ENCODE measurements around the gene CMTM6.

The CMTM6 gene

DNA sequence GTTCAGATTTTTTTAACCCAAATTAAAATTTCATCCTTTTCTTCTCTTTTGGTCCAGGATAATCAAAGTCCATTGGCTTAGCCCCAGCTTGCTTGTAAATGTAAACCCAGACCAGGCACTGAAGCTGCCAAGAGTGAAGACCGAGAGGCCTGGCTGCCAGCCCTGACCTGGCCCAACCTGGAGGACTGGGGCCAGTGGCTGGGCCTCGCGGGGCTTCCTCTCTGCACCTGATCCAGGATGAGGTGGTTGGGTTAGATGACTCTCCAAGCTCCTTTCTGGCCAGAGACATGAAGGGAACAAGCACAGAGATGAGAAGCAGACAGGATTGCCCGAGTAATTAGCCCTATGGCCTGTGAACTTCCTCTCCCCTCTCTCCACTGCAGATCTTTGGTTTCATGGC is 50.6 kb downstream of the CMTM6 start:
- TF ChIP-seq, protein P1, sequence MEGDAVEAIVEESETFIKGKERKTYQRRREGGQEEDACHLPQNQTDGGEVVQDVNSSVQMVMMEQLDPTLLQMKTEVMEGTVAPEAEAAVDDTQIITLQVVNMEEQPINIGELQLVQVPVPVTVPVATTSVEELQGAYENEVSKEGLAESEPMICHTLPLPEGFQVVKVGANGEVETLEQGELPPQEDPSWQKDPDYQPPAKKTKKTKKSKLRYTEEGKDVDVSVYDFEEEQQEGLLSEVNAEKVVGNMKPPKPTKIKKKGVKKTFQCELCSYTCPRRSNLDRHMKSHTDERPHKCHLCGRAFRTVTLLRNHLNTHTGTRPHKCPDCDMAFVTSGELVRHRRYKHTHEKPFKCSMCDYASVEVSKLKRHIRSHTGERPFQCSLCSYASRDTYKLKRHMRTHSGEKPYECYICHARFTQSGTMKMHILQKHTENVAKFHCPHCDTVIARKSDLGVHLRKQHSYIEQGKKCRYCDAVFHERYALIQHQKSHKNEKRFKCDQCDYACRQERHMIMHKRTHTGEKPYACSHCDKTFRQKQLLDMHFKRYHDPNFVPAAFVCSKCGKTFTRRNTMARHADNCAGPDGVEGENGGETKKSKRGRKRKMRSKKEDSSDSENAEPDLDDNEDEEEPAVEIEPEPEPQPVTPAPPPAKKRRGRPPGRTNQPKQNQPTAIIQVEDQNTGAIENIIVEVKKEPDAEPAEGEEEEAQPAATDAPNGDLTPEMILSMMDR (IDR thresholded peaks at IDR 0.05; ENCODE audit: insufficient read depth, low read depth, low read length, missing control alignments) = no peak
- no peak overlapping the region for H3K4me3 ChIP-seq (ENCODE audit: low read depth, low read length)
- DNase-seq (ENCODE audit: low read depth) = no peak

DNA sequence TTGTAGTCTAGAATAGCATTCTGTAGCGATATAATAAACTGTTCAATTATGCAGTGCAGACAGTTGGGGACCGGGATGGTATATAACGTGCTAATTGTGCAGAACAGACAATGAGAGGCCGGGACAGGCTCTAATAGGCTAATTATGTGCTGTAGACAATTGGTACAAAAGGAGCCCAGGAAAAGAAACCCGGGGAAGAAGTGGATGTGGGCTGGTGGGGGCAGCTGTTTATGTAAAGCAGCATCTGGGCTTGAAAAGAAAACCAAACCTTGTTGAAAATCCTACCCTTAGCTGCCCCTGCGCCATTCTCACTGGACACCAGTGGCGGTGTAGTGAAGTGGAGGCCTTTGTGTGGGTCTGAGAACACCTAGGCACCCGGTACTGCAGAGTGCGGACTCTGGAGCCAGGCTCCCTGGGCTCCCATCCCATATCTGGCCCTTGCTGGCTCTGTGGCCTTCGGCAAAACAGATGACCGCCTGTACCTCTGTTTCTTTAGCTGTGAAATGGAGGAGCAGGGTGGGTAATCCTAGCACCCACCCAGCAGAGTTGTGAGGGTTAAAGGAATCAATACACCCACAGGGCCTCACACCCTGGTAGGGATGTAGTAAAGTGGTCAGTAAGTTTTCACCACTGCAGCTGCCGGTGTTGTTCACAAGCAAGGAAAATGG is 51.5 kb downstream of the CMTM6 start:
- TF ChIP-seq, protein P1 (IDR thresholded peaks at IDR 0.05; ENCODE audit: insufficient read depth, low read depth, low read length, missing control alignments) = no peak
- H3K4me3 ChIP-seq (ENCODE audit: low read depth, low read length) = no peak overlapping the region
- DNase-seq (ENCODE audit: low read depth) = no peak

DNA sequence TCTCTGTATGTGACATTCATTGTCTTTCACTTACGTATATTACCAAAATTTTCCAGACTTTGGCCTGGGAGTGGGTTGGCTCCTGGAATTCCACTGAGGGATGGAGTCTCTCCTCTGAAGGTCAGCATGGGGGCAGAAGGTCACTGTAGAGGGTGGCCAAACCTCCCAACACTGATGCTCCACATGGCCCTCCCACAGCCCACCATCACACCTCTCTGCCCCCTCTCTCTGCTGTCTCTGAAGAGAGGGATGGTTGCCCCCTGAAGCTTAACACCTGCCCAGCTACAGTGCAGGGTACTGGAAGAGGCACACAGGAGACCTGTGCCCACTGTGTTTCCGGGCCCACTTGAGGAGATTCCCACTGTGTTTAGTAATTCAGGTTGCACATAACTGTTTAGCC is 52.2 kb downstream of the CMTM6 start:
- DNase-seq (ENCODE audit: low read depth) = no peak
- H3K4me3 ChIP-seq (ENCODE audit: low read depth, low read length) = no peak overlapping the region
- TF ChIP-seq, protein P1 (IDR thresholded peaks at IDR 0.05; ENCODE audit: insufficient read depth, low read depth, low read length, missing control alignments) = no peak

DNA sequence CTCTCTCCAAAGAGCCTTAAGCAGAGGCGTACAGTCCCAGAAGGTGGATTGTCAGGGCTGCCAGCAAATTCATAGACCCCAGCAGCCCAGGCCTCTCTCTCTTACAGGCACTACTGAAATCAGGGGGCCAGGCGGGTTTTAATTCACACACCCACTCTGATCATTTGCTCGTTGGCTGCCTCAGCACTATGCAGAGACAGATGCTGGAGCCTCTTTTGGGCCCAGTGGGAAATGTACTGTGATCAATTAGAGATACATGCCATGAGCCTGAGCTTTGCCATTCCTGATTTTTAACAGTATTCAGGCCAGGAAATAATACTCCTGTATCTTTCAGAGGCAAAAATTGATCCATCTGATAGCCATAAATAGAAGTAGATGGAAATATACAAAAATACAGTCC is 53.0 kb downstream of the CMTM6 start:
- DNase-seq (ENCODE audit: low read depth) = no peak
- TF ChIP-seq, protein P1 (IDR thresholded peaks at IDR 0.05; ENCODE audit: insufficient read depth, low read depth, low read length, missing control alignments) = no peak
- H3K4me3 ChIP-seq (ENCODE audit: low read depth, low read length) = no peak overlapping the region

DNA sequence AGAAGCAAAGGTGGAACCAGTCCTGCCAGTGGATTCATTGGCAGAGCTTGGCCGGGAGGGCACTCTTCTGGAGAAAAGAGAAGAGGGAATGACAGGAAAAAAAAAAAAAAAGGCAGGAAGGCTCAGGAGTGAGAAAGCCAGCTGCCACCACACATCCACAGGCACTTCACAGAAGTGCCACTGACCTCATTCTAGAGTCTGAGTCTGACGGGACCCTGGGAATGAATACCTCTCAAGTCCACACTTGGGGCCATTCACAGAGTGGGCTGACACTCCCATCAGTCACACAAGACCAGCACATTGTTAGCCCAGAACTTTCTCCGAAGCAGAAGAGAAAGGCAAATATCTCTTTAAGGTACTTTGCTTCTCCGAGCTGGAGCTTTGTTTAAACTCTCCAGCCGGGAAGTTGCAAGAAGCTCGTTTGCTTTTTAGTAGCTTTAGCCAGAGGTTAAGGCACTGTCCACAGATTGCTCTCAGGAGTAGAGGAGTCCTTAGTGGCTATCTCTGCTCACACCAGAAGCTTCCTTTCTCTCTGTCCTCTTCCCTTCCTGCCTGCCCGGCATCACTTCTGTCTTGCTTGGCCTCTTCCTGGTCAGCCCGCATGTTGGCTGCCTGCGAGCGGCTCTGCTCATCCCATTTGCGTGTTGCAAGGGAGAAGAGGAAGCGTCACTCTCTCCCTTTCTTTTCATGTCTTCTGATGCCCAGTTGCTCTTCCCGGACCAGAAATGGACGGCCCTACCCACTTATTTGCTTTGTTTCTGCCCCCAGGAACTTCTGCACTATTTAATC is 53.8 kb downstream of the CMTM6 start:
- DNase-seq (ENCODE audit: low read depth) = no peak
- TF ChIP-seq, protein P1 (IDR thresholded peaks at IDR 0.05; ENCODE audit: insufficient read depth, low read depth, low read length, missing control alignments) = no peak
- H3K4me3 ChIP-seq (ENCODE audit: low read depth, low read length) = no peak overlapping the region

DNA sequence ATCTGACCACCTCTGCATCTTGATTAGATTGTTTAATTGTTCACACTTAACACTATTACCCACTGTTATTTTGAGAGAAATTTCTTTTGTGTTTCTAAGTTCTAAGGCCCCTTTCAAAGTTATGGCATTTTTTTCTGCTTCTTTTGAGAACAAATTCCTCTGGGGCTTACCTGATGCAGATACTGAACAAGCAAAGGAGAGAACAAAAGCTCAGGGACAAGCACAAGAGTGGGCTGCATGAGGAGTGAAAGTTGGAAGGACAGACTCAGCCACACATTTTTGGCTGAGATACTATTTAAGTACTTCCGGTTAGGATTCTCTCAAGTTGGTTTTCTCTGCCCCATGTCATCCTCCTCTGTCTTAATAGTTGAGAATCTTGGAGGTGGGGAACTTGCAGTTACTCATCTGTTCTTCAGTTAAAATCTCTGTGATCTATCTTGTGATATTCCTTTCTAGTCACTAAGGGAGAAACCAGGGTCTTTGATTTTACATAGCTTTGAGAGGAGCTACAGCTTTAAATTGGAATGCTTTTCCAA is 54.7 kb downstream of the CMTM6 start:
- H3K4me3 ChIP-seq (ENCODE audit: low read depth, low read length) = no peak overlapping the region
- TF ChIP-seq, protein P1 (IDR thresholded peaks at IDR 0.05; ENCODE audit: insufficient read depth, low read depth, low read length, missing control alignments) = no peak
- no peak for DNase-seq (ENCODE audit: low read depth)

All from GM12865 (cell line).